ENCODE data around the gene LRRC15.

Gene LRRC15

DNA sequence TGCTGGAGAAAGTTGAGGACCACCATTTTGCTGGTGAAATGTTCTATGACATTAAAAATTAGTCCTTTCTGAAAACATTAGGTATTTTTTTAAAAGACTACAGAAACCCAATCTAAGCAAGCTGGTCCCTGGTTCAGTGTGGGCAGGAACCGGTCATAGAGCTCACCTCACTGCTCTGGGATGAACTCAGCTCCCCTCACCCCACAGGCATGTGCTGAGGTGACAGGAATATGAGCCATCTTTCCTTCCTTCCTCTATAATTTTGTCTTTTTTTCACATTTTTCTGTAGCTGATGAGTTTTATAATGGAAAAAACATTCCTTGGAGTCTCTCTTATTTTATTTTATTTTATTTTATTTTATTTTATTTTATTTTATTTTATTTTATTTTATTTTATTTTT, 8.2 kb upstream of the LRRC15 start:
- in situ Hi-C loops (cut with MboI; ENCODE audit: low sequenced_read_pairs, unreplicated experiment) = no loop called here
- DNase-seq (ENCODE audit: low spot score) = no peak
- TF ChIP-seq, protein P1, sequence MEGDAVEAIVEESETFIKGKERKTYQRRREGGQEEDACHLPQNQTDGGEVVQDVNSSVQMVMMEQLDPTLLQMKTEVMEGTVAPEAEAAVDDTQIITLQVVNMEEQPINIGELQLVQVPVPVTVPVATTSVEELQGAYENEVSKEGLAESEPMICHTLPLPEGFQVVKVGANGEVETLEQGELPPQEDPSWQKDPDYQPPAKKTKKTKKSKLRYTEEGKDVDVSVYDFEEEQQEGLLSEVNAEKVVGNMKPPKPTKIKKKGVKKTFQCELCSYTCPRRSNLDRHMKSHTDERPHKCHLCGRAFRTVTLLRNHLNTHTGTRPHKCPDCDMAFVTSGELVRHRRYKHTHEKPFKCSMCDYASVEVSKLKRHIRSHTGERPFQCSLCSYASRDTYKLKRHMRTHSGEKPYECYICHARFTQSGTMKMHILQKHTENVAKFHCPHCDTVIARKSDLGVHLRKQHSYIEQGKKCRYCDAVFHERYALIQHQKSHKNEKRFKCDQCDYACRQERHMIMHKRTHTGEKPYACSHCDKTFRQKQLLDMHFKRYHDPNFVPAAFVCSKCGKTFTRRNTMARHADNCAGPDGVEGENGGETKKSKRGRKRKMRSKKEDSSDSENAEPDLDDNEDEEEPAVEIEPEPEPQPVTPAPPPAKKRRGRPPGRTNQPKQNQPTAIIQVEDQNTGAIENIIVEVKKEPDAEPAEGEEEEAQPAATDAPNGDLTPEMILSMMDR (IDR thresholded peaks at IDR 0.05; ENCODE audit: borderline replicate concordance, control extremely low read depth, extremely low read depth, insufficient read depth, missing control alignments) = no peak

DNA sequence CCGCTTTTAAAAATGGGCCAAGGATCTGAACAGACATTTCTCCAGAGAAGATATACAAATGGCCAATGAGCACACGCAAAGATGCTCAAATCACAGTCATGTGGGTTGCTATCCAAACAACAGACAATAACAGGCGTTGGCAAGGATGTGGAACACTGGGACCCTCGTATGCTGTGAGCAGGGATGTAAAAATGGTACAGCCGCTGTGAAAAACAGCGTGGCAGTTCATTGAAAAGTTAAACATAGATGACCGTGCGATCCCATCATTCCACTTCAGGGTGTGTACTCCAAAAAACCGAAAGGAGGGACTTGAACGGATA, 6.7 kb upstream of the LRRC15 start:
- no peak for DNase-seq (ENCODE audit: low spot score)
- TF ChIP-seq, protein P1 (IDR thresholded peaks at IDR 0.05; ENCODE audit: borderline replicate concordance, control extremely low read depth, extremely low read depth, insufficient read depth, missing control alignments) = no peak
- in situ Hi-C loops (cut with MboI; ENCODE audit: low sequenced_read_pairs, unreplicated experiment) = no loop called here

DNA sequence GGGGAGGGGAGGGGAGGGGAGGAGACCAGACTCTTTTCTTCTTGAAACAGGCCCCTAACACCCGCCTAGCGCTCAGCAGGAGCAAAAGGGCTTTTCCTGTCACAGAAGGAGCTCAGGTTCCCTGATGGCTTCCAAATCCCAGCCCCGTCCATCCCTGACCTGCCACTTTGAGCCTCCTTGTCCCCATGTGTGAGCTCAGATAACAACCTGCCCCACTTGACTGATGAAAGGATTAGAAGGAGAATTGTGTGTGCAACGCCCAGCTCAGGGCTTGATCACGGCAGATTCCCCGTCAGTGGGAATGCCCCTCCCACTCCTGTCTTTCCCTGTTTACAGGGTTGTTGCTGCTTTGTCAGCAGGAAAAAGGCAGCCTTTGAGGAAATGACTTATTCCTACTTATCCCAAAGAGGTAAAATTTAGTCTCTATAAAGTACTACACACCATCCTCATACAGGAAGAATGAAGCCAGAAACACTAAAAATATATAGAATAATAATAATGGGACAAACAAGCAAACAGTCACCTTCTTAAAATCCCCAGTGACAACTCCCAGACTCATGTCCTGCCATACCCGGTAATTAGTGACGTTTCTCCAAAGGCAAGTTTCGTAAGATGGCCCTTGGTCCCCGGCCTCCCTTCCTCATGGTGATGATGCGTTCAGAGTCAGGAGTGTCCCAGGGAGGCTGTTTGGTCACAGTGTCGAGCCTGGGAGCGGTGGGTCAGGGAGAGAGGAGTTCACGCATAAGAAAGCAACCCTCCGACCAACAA, 6.1 kb upstream of the LRRC15 start:
- TF ChIP-seq, protein P1 (IDR thresholded peaks at IDR 0.05; ENCODE audit: borderline replicate concordance, control extremely low read depth, extremely low read depth, insufficient read depth, missing control alignments) = no peak
- no peak for DNase-seq (ENCODE audit: low spot score)
- in situ Hi-C loops (cut with MboI; ENCODE audit: low sequenced_read_pairs, unreplicated experiment) = no loop called here

DNA sequence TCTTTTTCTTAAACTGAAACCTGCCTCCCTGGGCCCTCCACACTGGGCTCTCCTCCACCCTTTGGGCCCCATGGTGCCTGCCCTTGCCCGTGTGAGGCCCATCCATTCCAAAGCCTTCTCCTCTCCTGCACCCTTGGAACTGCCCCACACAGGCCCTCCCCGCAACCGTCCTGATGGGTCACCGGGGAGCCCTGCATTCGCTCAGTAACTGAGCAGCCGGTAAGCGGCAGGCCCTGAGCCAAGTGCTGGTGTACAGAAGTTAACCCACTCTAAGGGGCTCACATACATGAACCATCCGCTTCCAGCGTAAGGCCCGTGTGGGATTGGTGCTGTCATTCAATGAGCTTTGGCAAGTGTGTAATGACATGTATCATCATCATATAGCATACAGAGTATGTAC, 5.4 kb upstream of the LRRC15 start:
- in situ Hi-C loops (cut with MboI; ENCODE audit: low sequenced_read_pairs, unreplicated experiment) = no loop called here
- no peak for DNase-seq (ENCODE audit: low spot score)
- TF ChIP-seq, protein P1 (IDR thresholded peaks at IDR 0.05; ENCODE audit: borderline replicate concordance, control extremely low read depth, extremely low read depth, insufficient read depth, missing control alignments) = no peak

DNA sequence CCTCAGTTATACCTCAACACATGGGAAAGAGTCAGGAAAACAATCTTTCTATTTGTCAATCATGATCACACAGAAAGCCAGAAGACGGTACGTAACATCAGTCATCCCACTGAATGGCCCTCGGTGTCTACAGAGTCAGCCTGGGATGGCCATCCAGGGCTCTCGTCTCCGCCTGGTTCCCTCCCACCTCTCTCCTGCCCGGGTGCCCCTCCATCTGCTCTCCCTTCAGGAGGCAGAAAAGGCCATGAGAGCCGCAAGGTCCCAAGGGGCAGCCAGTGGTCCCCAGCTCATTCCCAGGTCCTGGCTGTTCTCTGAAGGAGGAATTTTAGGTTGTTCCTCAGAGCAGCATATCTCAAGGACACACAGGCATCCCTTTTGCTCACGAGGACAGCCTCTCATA, 4.4 kb upstream of the LRRC15 start:
- TF ChIP-seq, protein P1 (IDR thresholded peaks at IDR 0.05; ENCODE audit: borderline replicate concordance, control extremely low read depth, extremely low read depth, insufficient read depth, missing control alignments) = no peak
- DNase-seq (ENCODE audit: low spot score) = no peak
- in situ Hi-C loops (cut with MboI; ENCODE audit: low sequenced_read_pairs, unreplicated experiment) = no loop called here

DNA sequence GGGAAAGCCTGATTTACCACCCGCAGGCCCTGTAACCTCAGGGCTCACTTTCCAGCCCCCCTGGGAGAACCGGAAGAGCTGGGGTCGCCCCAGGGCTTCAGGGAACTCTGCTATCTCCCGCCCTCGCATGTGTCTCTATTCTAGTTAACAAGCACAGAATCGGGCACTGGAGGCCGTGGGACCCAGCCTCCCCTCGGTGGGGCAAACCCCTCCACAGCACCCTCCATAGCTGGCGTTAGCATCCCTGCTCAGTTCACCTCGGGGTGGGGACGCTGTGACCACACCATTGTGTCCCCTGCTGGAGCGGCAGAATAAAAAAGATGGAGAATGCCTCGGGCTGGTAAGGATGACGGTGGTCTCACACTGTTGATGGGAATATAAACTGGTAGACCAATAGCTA, 3.5 kb upstream of the LRRC15 start:
- in situ Hi-C loops (cut with MboI; ENCODE audit: low sequenced_read_pairs, unreplicated experiment) = no loop called here
- DNase-seq (ENCODE audit: low spot score) = no peak
- TF ChIP-seq, protein P1 (IDR thresholded peaks at IDR 0.05; ENCODE audit: borderline replicate concordance, control extremely low read depth, extremely low read depth, insufficient read depth, missing control alignments) = no peak

Data from GM13976 (cell line).